ENCODE data around the gene SETD1A.
"Not testable (repeated sequence)": the region's sequence is repeated elsewhere in the genome, so short reads cannot be mapped to it uniquely, and the experiment has no call there.

Gene SETD1A

GRCh38 chr16:30924913-30925631, 32.5 kb upstream of the SETD1A start:
- TF ChIP-seq POLR2A (IDR thresholded peaks at IDR 0.05; ENCODE audit: low read length) = no peak
- no peak for DNase-seq

GRCh38 chr16:30925632-30925987, 31.9 kb upstream of the SETD1A start:
- no peak for DNase-seq
- TF ChIP-seq GATA1 (IDR thresholded peaks at IDR 0.05; ENCODE audit: low read depth, low read length) = no peak
- no peak for TF ChIP-seq POLR2A (IDR thresholded peaks at IDR 0.05; ENCODE audit: low read length)

- no peak for DNase-seq
- TF ChIP-seq GATA1 (IDR thresholded peaks at IDR 0.05; ENCODE audit: low read depth, low read length) (no peak), POLR2A (IDR thresholded peaks at IDR 0.05; ENCODE audit: low read length) (no peak)
These were observed 31.4 kb upstream of the SETD1A start for GRCh38 chr16:30925995-30926811.

- no peak for TF ChIP-seq GATA1 (IDR thresholded peaks at IDR 0.05; ENCODE audit: low read depth, low read length)
- no peak for TF ChIP-seq POLR2A (IDR thresholded peaks at IDR 0.05; ENCODE audit: low read length)
- DNase-seq = no peak
These were observed 30.4 kb upstream of the SETD1A start for GRCh38 chr16:30926937-30927788.

GRCh38 chr16:30927789-30928378, 29.7 kb upstream of the SETD1A start:
- no peak for DNase-seq
- TF ChIP-seq POLR2A (IDR thresholded peaks at IDR 0.05; ENCODE audit: low read length) = no peak
- no peak for TF ChIP-seq GATA1 (IDR thresholded peaks at IDR 0.05; ENCODE audit: low read depth, low read length)

GRCh38 chr16:30928390-30928789, 29.2 kb upstream of the SETD1A start:
- DNase-seq = no peak
- TF ChIP-seq GATA1 (IDR thresholded peaks at IDR 0.05; ENCODE audit: low read depth, low read length) (no peak), POLR2A (IDR thresholded peaks at IDR 0.05; ENCODE audit: low read length) (no peak)

GRCh38 chr16:30929167-30929566, 28.4 kb upstream of the SETD1A start:
- TF ChIP-seq GATA1 (IDR thresholded peaks at IDR 0.05; ENCODE audit: low read depth, low read length) = no peak
- TF ChIP-seq POLR2A (IDR thresholded peaks at IDR 0.05; ENCODE audit: low read length) = no peak
- DNase-seq = no peak

- TF ChIP-seq POLR2A (IDR thresholded peaks at IDR 0.05; ENCODE audit: low read length) (no peak), GATA1 (IDR thresholded peaks at IDR 0.05; ENCODE audit: low read depth, low read length) (no peak)
- no peak for DNase-seq
These were observed 27.4 kb upstream of the SETD1A start for GRCh38 chr16:30930160-30930571.

GRCh38 chr16:30931068-30931650, 26.4 kb upstream of the SETD1A start:
- DNase-seq = no peak
- no peak for TF ChIP-seq GATA1 (IDR thresholded peaks at IDR 0.05; ENCODE audit: low read depth, low read length)
- TF ChIP-seq POLR2A (IDR thresholded peaks at IDR 0.05; ENCODE audit: low read length) = no peak

- TF ChIP-seq GATA1 (IDR thresholded peaks at IDR 0.05; ENCODE audit: low read depth, low read length) = no peak
- no peak for TF ChIP-seq POLR2A (IDR thresholded peaks at IDR 0.05; ENCODE audit: low read length)
- peak; percentile 65 to 77 for DNase-seq
These were observed 22.6 kb upstream of the SETD1A start for GRCh38 chr16:30934827-30935557.

- no peak for DNase-seq
- no peak for TF ChIP-seq POLR2A (IDR thresholded peaks at IDR 0.05; ENCODE audit: low read length)
- TF ChIP-seq GATA1 (IDR thresholded peaks at IDR 0.05; ENCODE audit: low read depth, low read length) = no peak
These were observed 19.9 kb upstream of the SETD1A start for GRCh38 chr16:30937692-30938091.

- DNase-seq = not testable (repeated sequence)
These were observed 18.0 kb upstream of the SETD1A start for GRCh38 chr16:30939571-30939970.
